Common myeloid progenitor, CD34-positive (primary cell): ENCODE data around the gene EID2.

Source experiments
- CTCF ChIA-PET: fragments of 350-600 bp; sonication (Branson Sonifier 250); formaldehyde crosslinking; loops from one replicate; lab custom pipeline; 2021; ENCODE audit warnings: antibody characterized with exemption; lab: Charles Lee
- POLR2A ChIA-PET: fragments of 350-600 bp; sonication (Branson Sonifier 250); formaldehyde crosslinking; loops from one replicate; lab custom pipeline; 2021; ENCODE audit warnings: antibody characterized with exemption; lab: Charles Lee
- DNase-seq, 3 donors: peaks; one replicate each; pipeline versions ENCODE4 v3.0.0 to v3.0.0-alpha.2; 2013
- H3K27ac ChIP-seq, 2 experiments: 1 replicate in 1 of 2; 2 replicates in 1 of 2; pipeline ENCODE4 v1.7.0; 2013; ENCODE audit warnings: inconsistent platforms in 2 of 2, low read length in 2 of 2, mild to moderate bottlenecking in 2 of 2, low read depth in 1 of 2, moderate library complexity in 1 of 2; ENCODE audit not compliant: severe bottlenecking in 2 of 2, insufficient read depth in 1 of 2, poor library complexity in 1 of 2
- H3K27me3 ChIP-seq, 5 experiments: replicated peaks in 2 of 5; 1 replicate in 3 of 5; 2 replicates in 2 of 5; pipeline versions ENCODE4 v1.6.1 to v1.7.0; 2013; ENCODE audit warnings: low read length in 4 of 5, mild to moderate bottlenecking in 2 of 5, moderate library complexity in 2 of 5, inconsistent platforms in 1 of 5; ENCODE audit not compliant: insufficient read depth in 5 of 5, control insufficient read depth in 4 of 5
- H3K36me3 ChIP-seq, 4 experiments: 1 replicate in 2 of 4; 2 replicates in 2 of 4; pipeline versions ENCODE4 v1.6.1 to v1.7.0; 2013; ENCODE audit warnings: low read length in 3 of 4, control low read depth in 1 of 4, mild to moderate bottlenecking in 1 of 4; ENCODE audit not compliant: control insufficient read depth in 4 of 4, insufficient read depth in 4 of 4
- H3K4me1 ChIP-seq, 4 experiments: 1 replicate in 3 of 4; 2 replicates in 1 of 4; pipeline versions ENCODE4 v1.6.1 to v1.7.1; 2013; ENCODE audit warnings: low read length in 3 of 4, mild to moderate bottlenecking in 3 of 4, control low read depth in 1 of 4, inconsistent platforms in 1 of 4, moderate library complexity in 1 of 4; ENCODE audit not compliant: control insufficient read depth in 4 of 4, insufficient read depth in 4 of 4; ENCODE audit errors: control extremely low read depth in 1 of 4
- H3K4me3 ChIP-seq, 7 experiments: 1 replicate in 4 of 7; 2 replicates in 3 of 7; pipeline versions ENCODE4 v1.5.1 to v1.7.0; 2013; ENCODE audit warnings: mild to moderate bottlenecking in 7 of 7, low read length in 6 of 7, moderate library complexity in 6 of 7, inconsistent platforms in 2 of 7, low read depth in 2 of 7, control low read depth in 1 of 7; ENCODE audit not compliant: insufficient read depth in 4 of 7, control insufficient read depth in 1 of 7; ENCODE audit errors: extremely low read depth in 1 of 7
- H3K9me3 ChIP-seq, 5 experiments: 1 replicate in 4 of 5; 2 replicates in 1 of 5; pipeline versions ENCODE4 v1.6.1 to v1.7.1; 2013; ENCODE audit warnings: low read length in 4 of 5, mild to moderate bottlenecking in 2 of 5, inconsistent platforms in 1 of 5, low read depth in 1 of 5, moderate library complexity in 1 of 5; ENCODE audit not compliant: control insufficient read depth in 4 of 5, insufficient read depth in 2 of 5; ENCODE audit errors: control extremely low read depth in 1 of 5
- WGBS: methylation state at CpG from one replicate; pipeline ENCODE4 v1.1.5; 2013; ENCODE audit not compliant: insufficient coverage; 5-methylcytosine and 5-hydroxymethylcytosine counted together

EID2 gene

DNA sequence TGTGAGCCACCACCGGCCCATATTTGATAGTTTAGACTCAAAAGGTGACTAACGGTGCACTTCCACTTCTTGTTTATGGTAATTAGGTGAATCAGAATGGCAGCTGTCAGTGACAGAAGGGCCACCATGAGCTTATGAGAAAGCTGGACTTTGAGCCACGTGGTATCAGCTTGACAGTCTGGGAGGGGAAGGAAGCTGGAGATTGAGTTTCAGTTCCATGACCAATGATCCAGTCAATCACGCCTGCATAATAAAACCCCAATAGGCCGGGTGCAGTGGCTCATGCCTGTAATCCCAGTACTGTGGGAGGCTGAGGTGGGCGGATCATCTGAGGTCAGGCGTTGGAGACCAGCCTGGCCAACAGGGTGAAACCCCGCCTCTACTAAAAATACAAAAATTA lies 15.5 kb downstream of the EID2 start:
- H3K9me3 ChIP-seq: no peaks in the 10 kb centered on the region
- no peaks in the 10 kb centered on the region for H3K27me3 ChIP-seq
- DNase-seq: no peak
- no peaks in the 10 kb centered on the region for H3K4me1 ChIP-seq
- H3K4me3 ChIP-seq: no peak overlapping the region
- CTCF ChIA-PET: interaction anchor here (1.2 to 1.3 kb wide), 2 partner anchors 9 to 89 kb away, joined by 3 to 4 read pairs; partner anchors contain the start of gene RPS16
- POLR2A ChIA-PET: no interaction called here
- WGBS: 100% methylated on average over 7 of the region's 8 CpGs
- H3K27ac ChIP-seq: no peak overlapping the region
- H3K36me3 ChIP-seq: no peaks in the 10 kb centered on the region

DNA sequence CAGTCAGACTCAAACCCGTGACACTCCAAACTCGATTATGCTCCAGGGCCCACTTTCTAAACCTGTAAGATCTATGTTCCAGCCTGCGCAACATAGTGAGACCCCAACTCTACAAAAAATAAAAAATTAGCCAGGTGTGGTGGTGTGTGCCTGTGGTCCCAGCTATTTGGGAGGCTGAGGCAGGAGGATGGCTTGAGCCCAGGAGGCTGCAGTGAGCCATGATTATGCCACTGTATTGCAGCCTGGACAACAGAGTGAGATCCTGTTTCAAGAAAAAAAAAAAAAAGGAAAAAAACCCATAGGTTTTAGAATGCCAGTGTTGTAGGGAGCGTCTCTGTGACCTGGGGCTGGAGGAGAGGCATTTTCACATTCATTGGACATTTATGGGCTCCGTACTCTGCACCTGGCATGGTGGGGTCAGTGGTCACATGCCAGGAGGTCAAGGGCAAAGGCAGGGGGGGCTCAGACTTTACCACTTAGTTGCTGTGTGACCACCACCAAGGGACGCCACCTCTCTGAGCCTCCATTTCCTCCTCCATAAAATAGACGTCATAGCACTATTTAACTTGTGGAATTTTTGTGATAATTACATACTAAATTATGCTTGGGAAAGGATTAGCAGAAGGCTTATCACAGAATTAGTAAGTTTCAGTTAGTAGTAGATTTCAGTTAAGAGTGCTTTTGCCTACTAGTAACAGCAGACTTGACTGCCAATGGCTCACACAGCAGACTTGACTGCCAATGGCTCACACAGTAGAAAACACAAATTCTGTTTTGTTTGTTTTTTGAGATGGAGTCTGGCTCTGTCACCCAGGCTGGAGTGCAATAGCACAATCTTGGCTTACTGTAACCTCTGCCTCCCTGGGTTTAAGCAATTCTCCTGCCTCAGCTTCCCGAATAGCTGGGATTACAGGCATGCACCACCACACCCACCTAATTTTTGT lies 19.1 kb downstream of the EID2 start:
- peaks cover 0 to 24% (median 7%) of the 10 kb centered on the region in 5 experiments for H3K27me3 ChIP-seq
- H3K4me1 ChIP-seq: peaks cover 0 to 4% (median under 1%) of the 10 kb centered on the region in 4 experiments
- ChIA-PET POLR2A (no interaction called here), CTCF (no interaction called here)
- DNase-seq: no peak
- no peak overlapping the region for H3K4me3 ChIP-seq
- no peaks in the 10 kb centered on the region for H3K9me3 ChIP-seq
- no peak overlapping the region for H3K27ac ChIP-seq
- WGBS: 90% methylated on average over 2 of the region's 8 CpGs
- no peaks in the 10 kb centered on the region for H3K36me3 ChIP-seq

- CTCF ChIA-PET: interaction anchor here (1.1 to 1.4 kb wide), 4 partner anchors 9 to 21 kb away, joined by 3 to 4 read pairs (median 4); partner anchors contain the start of gene EID2B
- DNase-seq: no peak
- Histone ChIP-seq H3K9me3 (no peaks in the 10 kb centered on the region), H3K4me3 (no peak overlapping the region), H3K27ac (no peak overlapping the region), H3K36me3 (no peaks in the 10 kb centered on the region), H3K4me1 (peaks cover 0 to 17% (median 12%) of the 10 kb centered on the region in 4 experiments), H3K27me3 (peaks cover 2 to 42% (median 20%) of the 10 kb centered on the region in 5 experiments)
- 94% methylated on average over 7 of the region's 9 CpGs for WGBS
- POLR2A ChIA-PET: no interaction called here
Observed at GRCh38 chr19:39518975-39519374, 21.0 kb downstream of the EID2 start.

- 94% methylated on average over 2 of the region's 5 CpGs for WGBS
- H3K36me3 ChIP-seq: no peaks in the 10 kb centered on the region
- ChIA-PET CTCF (interaction anchor here (0.6 to 1.4 kb wide), 5 partner anchors 9 to 158 kb away, joined by 3 to 4 read pairs (median 4); partner anchors contain the start of gene EID2B), POLR2A (no interaction called here)
- no peak overlapping the region for H3K4me3 ChIP-seq
- no peaks in the 10 kb centered on the region for H3K9me3 ChIP-seq
- no peak overlapping the region for H3K27ac ChIP-seq
- DNase-seq: no peak
- peaks cover 0 to 17% (median 12%) of the 10 kb centered on the region in 4 experiments for H3K4me1 ChIP-seq
- H3K27me3 ChIP-seq: peaks cover 4 to 48% (median 25%) of the 10 kb centered on the region in 5 experiments
Observed at GRCh38 chr19:39518458-39518857, 21.5 kb downstream of the EID2 start.

GRCh38 chr19:39517432-39517831 lies 22.5 kb downstream of the EID2 start:
- no peak for DNase-seq
- Histone ChIP-seq H3K36me3 (no peaks in the 10 kb centered on the region), H3K9me3 (no peaks in the 10 kb centered on the region), H3K27ac (no peak overlapping the region), H3K4me1 (peaks cover 0 to 17% (median 12%) of the 10 kb centered on the region in 4 experiments), H3K4me3 (no peak overlapping the region), H3K27me3 (peaks cover 4 to 58% (median 28%) of the 10 kb centered on the region in 5 experiments)
- CTCF ChIA-PET: interaction anchor here (1.0 to 1.2 kb wide), 2 partner anchors 20 to 56 kb away, joined by 3 to 4 read pairs; no protein-coding TSS in a partner anchor
- POLR2A ChIA-PET: no interaction called here
- 100% methylated on average over 2 of the region's 3 CpGs for WGBS

DNA sequence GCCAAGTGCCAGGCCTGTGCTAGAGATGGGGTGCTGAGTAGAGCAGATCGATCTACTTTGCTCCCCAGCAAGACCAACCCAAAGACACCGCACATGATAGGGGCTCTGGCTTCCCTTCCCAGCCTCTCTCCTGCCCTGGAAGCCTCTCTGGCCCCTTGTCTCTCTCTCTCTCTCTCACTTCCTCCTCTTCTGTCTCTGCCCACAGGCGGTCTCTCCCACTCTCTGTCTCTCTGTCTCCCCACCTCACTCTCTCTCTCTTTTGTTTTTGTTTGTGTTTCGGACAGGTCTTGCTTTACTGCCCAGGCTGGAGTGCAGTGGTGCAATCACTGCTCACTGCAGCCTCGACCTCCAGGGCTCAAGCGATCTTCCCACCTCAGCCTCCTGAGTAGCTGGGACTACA lies 23.7 kb downstream of the EID2 start:
- H3K27me3 ChIP-seq: peaks cover 4 to 64% (median 28%) of the 10 kb centered on the region in 5 experiments
- ChIA-PET POLR2A (no interaction called here), CTCF (interaction anchor here (0.8 to 1.2 kb wide), 2 partner anchors 16 to 42 kb away, joined by 4 read pairs; partner anchors contain the start of gene EID2B)
- H3K4me1 ChIP-seq: peaks cover 0 to 17% (median 12%) of the 10 kb centered on the region in 4 experiments
- no peak overlapping the region for H3K4me3 ChIP-seq
- WGBS: 49% methylated on average over 5 of the region's 6 CpGs
- no peaks in the 10 kb centered on the region for H3K36me3 ChIP-seq
- DNase-seq: no peak
- H3K9me3 ChIP-seq: no peaks in the 10 kb centered on the region
- no peak overlapping the region for H3K27ac ChIP-seq
